RWPE1 (cell line): ENCODE measurements around the gene PSMD10.
A peak's percentile ranks its signal among the peaks of the same experiment; 100 is the strongest.

Source experiments
- CTCF ChIA-PET: fragments of 350-600 bp; sonication (Branson Sonifier 250); formaldehyde crosslinking; extraction: SDS; loops from one replicate; lab custom pipeline; 2021; lab: Yijun Ruan, JAX
- POLR2A ChIA-PET: fragments of 400-600 bp; formaldehyde crosslinking; extraction: SDS; loops from one replicate; lab custom pipeline; 2020; ENCODE audit warnings: antibody characterized with exemption; ENCODE audit not compliant: low non-redundant PET; lab: Yijun Ruan, JAX
- DNase-seq: peaks from one replicate; pipeline ENCODE4 v3.0.0; 2012; ENCODE audit warnings: low spot score
- H3K27ac ChIP-seq: fragments of 450-650 bp; 2 replicates; pipeline ENCODE4 v1.5.1; 2017
- CTCF ChIP-seq: fragments of 450-650 bp; conservative IDR thresholded peaks from 2 replicates; pipeline ENCODE4 v1.5.1; 2017; ENCODE audit warnings: low read depth, mild to moderate bottlenecking

PSMD10 gene

GRCh38 chrX:108049649-108050048 lies 41.7 kb downstream of the PSMD10 start:
- POLR2A ChIA-PET, result no interaction called here

GRCh38 chrX:108044554-108045256 lies 46.6 kb downstream of the PSMD10 start, which contains the start of gene VSIG1:
VSIG1 (plus strand) TSS chrX:108045065; CDS start chrX:108045131, 66 bp downstream.
- no peak for TF ChIP-seq CTCF
- CTCF ChIA-PET, result no interaction called here
- no peak for DNase-seq
- H3K27ac ChIP-seq, result no peak within 1 kb of the TSS
- POLR2A ChIA-PET, result no interaction called here

More at GRCh38 chrX:108049649-108050048, 41.7 kb downstream of the PSMD10 start:
- CTCF ChIA-PET, result no interaction called here
- DNase-seq, result no peak
- TF ChIP-seq CTCF, result no peak
- no peak overlapping the region for H3K27ac ChIP-seq

- peak; percentile 89 for DNase-seq
- no peak for TF ChIP-seq CTCF
- ChIA-PET POLR2A (no interaction called here), CTCF (no interaction called here)
- H3K27ac ChIP-seq, result no peak overlapping the region
Observed at GRCh38 chrX:108036298-108036973, 54.9 kb downstream of the PSMD10 start.

- TF ChIP-seq CTCF, result no peak
- ChIA-PET POLR2A (no interaction called here), CTCF (no interaction called here)
- H3K27ac ChIP-seq, result no peak overlapping the region
- no peak for DNase-seq
Observed at GRCh38 chrX:108034725-108035124, 56.6 kb downstream of the PSMD10 start.
